ENCODE measurements around the gene NCKAP5.

DNA sequence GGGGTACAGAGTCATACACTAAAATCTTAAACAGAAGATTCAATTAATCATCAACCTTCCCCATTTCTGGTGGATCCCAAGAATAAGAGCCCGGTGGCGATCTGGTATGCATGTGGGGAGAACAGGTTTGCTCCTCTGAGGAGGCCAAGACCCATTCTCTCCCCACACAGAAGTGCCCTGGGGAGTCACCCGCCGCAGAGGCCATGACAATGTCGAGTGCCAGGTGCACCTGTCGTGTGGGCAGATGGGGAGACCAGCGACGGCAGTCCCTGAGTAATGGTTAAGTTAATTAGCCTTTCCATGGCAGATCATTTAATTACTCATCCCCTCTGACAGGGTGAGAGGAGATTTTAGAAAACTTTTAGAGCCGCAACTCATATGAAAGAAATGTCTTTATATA is 345.0 kb downstream of the NCKAP5 start:
- TF ChIP-seq RAD21 (conservative IDR thresholded peaks at IDR 0.05 in 1 of 2, IDR thresholded peaks at IDR 0.05 in 1 of 2) (no peak), RARB (CRISPR knock-in tag; IDR thresholded peaks at IDR 0.05) (no peak), JUN (IDR thresholded peaks at IDR 0.05) (no peak), RCOR1 (IDR thresholded peaks at IDR 0.05; ENCODE audit: low read depth, low read length) (no peak), RNF2 (IDR thresholded peaks at IDR 0.05; ENCODE audit: borderline replicate concordance, low read depth) (no peak), MAFK (IDR thresholded peaks at IDR 0.05; ENCODE audit: partially characterized antibody) (no peak), NR3C1 (IDR thresholded peaks at IDR 0.05) (no peak), ZC3H11A (IDR thresholded peaks at IDR 0.05) (no peak), POLR2A (IDR thresholded peaks at IDR 0.05; ENCODE audit: low read length) (no peak)
- TF ChIP-seq, protein P1, sequence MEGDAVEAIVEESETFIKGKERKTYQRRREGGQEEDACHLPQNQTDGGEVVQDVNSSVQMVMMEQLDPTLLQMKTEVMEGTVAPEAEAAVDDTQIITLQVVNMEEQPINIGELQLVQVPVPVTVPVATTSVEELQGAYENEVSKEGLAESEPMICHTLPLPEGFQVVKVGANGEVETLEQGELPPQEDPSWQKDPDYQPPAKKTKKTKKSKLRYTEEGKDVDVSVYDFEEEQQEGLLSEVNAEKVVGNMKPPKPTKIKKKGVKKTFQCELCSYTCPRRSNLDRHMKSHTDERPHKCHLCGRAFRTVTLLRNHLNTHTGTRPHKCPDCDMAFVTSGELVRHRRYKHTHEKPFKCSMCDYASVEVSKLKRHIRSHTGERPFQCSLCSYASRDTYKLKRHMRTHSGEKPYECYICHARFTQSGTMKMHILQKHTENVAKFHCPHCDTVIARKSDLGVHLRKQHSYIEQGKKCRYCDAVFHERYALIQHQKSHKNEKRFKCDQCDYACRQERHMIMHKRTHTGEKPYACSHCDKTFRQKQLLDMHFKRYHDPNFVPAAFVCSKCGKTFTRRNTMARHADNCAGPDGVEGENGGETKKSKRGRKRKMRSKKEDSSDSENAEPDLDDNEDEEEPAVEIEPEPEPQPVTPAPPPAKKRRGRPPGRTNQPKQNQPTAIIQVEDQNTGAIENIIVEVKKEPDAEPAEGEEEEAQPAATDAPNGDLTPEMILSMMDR (IDR thresholded peaks at IDR 0.05): no peak
- TF ChIP-seq, protein P2, sequence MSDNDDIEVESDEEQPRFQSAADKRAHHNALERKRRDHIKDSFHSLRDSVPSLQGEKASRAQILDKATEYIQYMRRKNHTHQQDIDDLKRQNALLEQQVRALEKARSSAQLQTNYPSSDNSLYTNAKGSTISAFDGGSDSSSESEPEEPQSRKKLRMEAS (IDR thresholded peaks at IDR 0.05): no peak
- TF ChIP-seq, protein P3, sequence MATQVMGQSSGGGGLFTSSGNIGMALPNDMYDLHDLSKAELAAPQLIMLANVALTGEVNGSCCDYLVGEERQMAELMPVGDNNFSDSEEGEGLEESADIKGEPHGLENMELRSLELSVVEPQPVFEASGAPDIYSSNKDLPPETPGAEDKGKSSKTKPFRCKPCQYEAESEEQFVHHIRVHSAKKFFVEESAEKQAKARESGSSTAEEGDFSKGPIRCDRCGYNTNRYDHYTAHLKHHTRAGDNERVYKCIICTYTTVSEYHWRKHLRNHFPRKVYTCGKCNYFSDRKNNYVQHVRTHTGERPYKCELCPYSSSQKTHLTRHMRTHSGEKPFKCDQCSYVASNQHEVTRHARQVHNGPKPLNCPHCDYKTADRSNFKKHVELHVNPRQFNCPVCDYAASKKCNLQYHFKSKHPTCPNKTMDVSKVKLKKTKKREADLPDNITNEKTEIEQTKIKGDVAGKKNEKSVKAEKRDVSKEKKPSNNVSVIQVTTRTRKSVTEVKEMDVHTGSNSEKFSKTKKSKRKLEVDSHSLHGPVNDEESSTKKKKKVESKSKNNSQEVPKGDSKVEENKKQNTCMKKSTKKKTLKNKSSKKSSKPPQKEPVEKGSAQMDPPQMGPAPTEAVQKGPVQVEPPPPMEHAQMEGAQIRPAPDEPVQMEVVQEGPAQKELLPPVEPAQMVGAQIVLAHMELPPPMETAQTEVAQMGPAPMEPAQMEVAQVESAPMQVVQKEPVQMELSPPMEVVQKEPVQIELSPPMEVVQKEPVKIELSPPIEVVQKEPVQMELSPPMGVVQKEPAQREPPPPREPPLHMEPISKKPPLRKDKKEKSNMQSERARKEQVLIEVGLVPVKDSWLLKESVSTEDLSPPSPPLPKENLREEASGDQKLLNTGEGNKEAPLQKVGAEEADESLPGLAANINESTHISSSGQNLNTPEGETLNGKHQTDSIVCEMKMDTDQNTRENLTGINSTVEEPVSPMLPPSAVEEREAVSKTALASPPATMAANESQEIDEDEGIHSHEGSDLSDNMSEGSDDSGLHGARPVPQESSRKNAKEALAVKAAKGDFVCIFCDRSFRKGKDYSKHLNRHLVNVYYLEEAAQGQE (IDR thresholded peaks at IDR 0.05): no peak

All from A549 (cell line).